HG03521 (cell line): ENCODE measurements around the gene CRBN.

Experiments used
- ATAC-seq: cut with Tn5 transposase; IDR thresholded peaks from one replicate; pipeline ENCODE4 v1.9.1; 2021; ENCODE audit warnings: mild to moderate bottlenecking, moderate library complexity; ENCODE audit not compliant: unreplicated experiment

The CRBN gene

DNA sequence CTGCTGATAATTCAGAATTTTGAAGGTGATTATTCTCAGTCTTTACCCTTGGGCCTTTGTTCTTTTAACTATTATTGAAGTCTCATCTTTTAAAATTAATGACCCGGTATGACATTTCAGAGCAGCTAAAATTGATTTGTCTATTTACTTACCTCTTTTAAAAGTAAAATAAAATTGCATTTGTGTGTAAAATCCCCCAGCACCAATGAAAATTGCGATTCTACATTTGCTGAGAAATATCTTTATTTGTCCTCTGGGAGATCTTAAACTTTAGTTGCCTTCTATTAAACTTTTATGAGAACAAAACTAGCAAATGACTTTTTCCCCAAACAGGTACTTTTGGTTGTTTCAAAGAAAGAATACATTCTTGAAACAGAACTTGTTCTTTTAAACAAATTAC lies 61.8 kb downstream of the CRBN start:
- no peak for ATAC-seq

DNA sequence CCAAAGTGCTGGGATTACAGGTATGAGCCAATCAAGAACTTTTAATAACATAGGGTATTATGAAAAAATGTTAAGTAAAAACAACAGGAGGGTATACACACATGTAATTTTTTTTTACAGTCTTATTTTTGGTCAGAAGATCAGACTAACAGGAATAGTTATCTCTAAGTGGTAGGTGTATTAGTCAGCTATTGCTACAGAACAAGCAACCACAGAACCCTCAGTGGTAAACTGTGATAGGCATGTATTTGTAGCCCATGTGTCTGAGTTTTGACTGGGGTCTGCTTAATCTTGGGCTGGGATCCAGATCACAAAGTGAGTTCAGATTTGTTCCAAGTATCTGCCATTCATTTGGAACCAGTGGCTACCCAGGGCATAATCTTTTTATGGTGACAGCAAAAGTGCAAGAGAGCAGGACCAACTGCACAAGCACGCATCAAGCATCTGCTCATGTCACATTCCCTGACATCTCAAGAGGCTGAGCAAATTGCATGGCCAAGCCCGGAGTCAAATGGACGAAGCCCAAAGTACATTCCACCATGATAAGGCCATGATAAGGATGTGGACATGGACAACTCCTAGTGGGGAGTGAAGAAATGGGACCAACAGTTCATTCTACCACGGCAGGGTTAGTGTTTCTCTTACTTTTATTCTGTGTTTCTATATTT lies 66.3 kb downstream of the CRBN start:
- ATAC-seq: no peak

DNA sequence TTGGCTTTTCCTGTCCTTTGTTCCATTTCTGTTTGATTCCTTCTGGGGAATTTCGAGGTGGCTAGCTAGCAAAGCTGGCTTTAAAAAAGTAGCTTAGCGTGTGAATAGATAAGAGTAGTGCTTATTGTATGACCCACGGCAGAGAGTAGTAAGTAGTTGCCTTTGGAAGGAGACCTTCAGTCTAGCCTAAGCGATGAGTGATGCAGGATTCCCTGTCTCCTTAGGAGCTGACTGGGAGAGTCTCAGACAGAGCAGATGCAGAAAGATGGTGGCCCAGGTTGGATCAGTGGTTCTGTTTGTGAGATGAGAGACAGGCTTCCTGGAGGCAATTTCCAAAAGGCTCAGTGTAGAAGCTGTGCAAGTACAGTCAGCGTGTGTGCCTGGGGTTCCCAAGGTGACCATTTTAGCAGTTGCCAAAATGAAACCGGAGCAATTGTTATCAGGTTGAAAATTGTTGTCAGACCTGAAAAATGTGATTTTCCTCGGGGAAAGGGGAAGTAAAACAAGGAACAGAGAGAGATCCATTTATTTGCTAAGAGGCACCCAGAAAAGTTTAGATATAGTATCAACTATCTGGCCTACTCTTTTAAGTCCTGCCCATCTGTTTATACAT lies 68.6 kb downstream of the CRBN start:
- ATAC-seq: no peak

DNA sequence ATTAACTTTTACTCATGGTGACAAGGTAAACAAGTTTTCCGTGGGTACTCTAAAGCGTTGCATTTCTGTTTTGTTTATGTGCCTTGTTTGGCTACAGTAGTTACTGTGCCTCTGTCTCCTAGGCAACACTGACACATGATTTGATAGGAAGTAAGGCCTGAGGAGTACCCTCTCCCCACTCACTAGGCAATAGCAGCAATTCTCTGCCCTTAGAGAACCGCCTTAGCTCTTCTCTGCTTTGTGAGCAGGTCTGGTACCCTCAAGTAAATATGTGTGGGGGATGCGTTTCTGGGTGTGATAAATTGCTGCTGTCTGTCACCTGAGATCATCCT lies 69.2 kb downstream of the CRBN start, which contains the start of gene IL5RA:
TSS of gene IL5RA (minus strand) at position 76 of the 332 bp plus-strand sequence. CDS start 5,390 bp downstream, outside the sequence.
- ATAC-seq: peak; percentile 49

DNA sequence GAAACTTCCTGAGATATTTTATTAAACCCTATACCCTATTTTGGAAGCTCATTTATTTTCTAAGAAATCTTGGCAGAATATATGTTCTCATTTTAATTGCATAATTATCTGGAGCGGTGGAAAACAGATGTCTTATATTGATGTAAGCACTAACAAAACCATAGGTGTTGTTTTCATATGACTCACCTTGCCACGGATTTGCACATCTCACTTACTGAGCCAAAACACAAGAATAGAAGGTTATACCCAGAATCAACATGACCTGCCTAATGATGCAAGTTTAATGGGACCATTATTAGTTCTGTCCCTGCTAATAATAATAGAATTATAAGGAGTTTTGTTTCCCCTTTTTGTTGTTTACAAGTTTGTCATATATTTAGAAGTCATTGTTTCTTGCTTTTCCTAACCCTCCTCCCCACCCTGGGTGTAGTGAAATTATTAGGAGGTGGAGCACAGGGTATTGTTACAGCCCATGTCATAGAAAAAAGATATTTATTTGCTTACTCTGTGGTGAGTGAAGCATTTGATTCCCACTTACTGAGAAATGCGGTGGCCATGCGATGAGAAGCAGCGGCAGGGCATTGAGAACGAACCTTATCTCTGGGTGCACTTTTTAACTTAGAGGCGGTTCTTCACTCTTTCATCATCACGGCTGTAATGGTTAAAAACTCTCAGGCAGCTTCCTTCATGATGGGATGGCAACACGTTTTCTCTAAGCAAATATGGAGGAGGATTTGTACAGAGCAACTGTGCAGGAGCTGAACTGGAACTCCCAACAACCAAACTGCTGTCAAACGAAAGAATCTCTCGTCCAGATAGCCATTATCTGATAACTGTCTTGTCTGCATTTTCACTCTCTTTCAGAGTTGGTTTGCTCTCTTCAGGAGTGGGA lies 69.8 kb downstream of the CRBN start:
- ATAC-seq: peak; percentile 62

DNA sequence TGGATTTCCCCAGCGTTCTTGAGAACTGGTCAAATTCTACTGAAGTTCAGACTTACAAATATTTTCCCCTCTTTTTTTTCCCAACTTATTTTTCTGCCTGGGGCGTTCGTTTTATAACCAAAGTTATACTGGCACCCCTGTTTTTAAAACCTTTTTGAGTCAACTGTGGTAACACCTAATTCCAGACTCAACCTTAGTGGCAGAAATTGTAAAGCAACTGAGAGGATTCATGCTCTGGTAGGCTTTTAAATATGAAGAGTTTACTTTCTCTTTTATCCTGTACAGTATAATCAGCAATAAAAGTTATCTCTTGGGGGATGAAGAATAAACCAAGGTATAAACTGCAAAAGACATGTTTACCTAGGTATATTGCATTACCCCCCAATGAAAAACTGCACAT lies 71.6 kb downstream of the CRBN start:
- no peak for ATAC-seq

DNA sequence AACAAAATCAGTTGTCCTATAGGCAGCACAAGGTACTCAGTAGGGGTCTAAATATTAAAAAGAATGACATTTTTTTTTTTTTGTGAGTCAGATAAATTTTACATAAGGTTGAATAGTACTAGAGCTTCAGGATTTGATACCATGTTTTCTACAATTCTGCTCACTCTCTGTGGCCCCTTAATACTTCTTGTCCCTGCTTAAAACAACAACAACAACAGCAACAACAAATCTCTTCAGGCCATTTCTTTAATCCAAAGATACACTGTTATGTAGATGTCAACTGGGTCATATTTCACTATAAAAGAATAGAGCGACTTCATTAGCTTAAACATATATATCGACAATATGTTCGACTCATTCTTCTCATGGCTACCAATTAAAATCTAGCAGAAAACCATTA lies 72.3 kb downstream of the CRBN start:
- ATAC-seq: no peak

DNA sequence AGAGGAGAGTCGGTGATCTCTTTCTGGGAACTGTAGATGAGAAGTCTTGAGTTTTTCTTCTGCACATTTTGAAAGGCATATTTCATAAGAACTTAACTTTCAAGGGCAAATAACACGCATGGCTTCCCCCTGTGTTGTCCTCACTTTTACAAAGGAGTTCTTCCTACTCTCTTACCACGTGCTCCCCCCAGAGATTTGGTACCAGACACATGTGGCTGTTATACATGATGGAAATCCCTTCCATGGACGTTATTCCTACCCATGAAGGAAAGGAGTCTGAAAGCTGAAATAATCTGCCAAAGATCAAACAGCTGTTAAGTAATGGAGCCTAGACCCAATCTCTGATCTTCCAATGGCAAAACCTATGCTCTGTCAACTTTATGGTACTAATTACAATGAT lies 73.7 kb downstream of the CRBN start:
- ATAC-seq: no peak

DNA sequence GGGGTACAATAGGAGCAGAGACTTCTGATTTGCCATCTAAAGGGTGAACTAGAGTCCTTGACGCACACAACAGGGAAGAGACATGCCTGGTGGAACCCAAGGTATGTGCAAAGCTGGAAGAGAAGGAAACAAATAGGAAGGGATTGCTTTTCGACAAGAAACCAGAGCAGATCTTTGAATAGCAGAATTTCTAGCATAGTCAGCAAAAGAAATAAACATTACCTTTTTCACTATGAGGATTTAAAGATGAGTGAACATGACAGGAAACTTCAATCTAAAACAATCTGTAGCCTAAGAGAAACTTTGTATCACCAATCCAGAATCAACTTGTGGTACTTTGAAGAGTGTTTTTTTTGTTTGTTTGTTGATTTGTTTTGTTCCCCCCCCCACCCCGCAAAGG lies 74.2 kb downstream of the CRBN start:
- no peak for ATAC-seq

DNA sequence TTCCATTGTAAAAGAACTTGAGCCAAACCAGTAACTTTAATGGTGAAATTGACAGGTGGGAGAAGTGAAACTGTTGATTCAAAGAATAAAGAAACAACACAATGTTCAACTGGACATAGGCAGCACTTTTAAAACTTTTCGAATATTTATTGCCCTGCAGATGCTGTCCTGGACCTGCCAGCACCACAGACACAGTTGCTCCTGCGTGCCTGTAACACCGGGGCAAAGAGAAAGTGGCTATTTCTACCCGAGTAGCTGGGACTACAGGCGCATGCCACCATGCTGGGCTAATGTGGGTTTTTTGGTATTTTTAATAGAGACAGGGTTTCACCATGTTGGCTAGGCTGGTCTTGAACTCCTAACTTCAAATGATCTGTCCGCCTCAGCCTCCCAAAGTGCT lies 76.7 kb downstream of the CRBN start:
- ATAC-seq: no peak

DNA sequence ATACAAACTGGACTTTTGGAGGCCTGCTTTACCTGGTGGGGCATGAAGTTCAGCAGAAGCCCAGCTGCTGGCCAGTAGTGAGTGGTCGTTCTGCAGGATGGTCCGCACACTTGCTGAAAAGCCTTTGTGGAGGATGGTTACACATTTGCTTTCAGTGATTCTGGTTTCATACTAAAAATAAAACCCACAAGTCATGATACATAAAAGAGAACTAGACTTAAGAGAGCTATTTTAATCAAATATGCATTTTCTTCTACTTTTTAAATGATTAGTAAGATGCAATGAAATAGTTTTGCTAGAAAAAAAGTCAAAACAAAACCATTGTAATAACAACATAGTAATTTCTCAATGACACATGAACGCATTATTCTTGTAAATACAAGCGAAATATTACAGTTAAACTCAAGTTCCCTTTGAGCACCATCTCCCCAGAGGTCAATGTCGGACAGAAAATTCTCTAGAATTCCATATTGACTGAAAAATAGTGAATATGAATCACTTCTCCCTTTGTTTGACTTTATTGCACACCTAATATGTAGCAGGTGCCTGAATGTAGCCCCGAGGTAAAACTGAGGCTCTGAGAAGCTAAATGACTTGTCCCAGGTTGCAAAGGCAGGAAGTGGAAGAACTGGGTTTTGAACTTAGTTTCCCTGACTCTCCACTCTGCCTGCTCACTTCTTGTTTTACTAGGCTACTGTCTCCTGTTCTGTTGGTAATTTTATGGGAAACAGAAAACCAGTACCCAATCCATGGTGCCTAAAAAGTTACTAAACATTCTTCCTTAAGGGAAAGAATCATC lies 77.6 kb downstream of the CRBN start:
- no peak for ATAC-seq
